Measurements from ENCODE around the gene DHDDS. TPM values are rescaled to one million over a fixed set of nuclear protein-coding genes. Genes with fewer than 3 reads are reported as not detected.

The DHDDS gene
- total and polyA plus RNA-seq, 2 of the 13 experiments (the other 11 are each of a cell fraction or from before 2014, with no cell fraction given), result 18.9 to 28.3 TPM

- peak; percentile 96 for TF ChIP-seq E2F1 (CRISPR knock-in tag; IDR thresholded peaks at IDR 0.05)
- 0 out of 2 replicates have a peak, but pooled peaks have one; percentile 59 for TF ChIP-seq SMYD3 (CRISPR knock-in tag; IDR thresholded peaks at IDR 0.05)
- no peak for TF ChIP-seq TRIM22 (IDR thresholded peaks at IDR 0.05)
- peak; percentile 13; the same call in 1 of the 2 replicates for TF ChIP-seq KDM2A (CRISPR knock-in tag; IDR thresholded peaks at IDR 0.05; ENCODE audit: borderline replicate concordance, low read depth)
- peak; percentile 32; the same call in 1 of the 2 replicates for TF ChIP-seq ZFP91 (CRISPR knock-in tag; IDR thresholded peaks at IDR 0.05; ENCODE audit: borderline replicate concordance)
- peak; percentile 65; the same call in 1 of the 2 replicates for TF ChIP-seq GABPB1 (CRISPR knock-in tag; IDR thresholded peaks at IDR 0.05)
- TF ChIP-seq TBL1XR1 (IDR thresholded peaks at IDR 0.05; ENCODE audit: borderline replicate concordance, low read length, partially characterized antibody), result peak; percentile 37
- TF ChIP-seq SP4 (CRISPR knock-in tag; IDR thresholded peaks at IDR 0.05), result peak; percentile 81
- TF ChIP-seq ZNF724P (CRISPR knock-in tag; IDR thresholded peaks at IDR 0.05; ENCODE audit: borderline replicate concordance), result no peak; the same call in 1 of the 2 replicates
- TF ChIP-seq ARNT (IDR thresholded peaks at IDR 0.05), result no peak
- no peak for TF ChIP-seq SP140L (CRISPR knock-in tag; IDR thresholded peaks at IDR 0.05; ENCODE audit: borderline replicate concordance)
- TF ChIP-seq NFAT5 (CRISPR knock-in tag; IDR thresholded peaks at IDR 0.05), result no peak
- TF ChIP-seq REPIN1 (CRISPR knock-in tag; IDR thresholded peaks at IDR 0.05; ENCODE audit: borderline replicate concordance, low read depth), result peak; percentile 49; the same call in 1 of the 2 replicates
- no peak for TF ChIP-seq NONO (IDR thresholded peaks at IDR 0.05)
- peak; percentile 24; the same call in 1 of the 2 replicates for TF ChIP-seq NONO (CRISPR knock-in tag; conservative IDR thresholded peaks at IDR 0.05)
- peak; percentile 73; the same call in 1 of the 2 replicates for TF ChIP-seq CEBPB (IDR thresholded peaks at IDR 0.05; ENCODE audit: borderline replicate concordance, low read depth, low read length)
- TF ChIP-seq ZNF136 (CRISPR knock-in tag; IDR thresholded peaks at IDR 0.05; ENCODE audit: low read depth), result 0 out of 2 replicates have a peak, but pooled peaks have one; percentile 49
These were observed 41.1 kb downstream of the DHDDS start (continued) for GRCh38 chr1:26472901-26473845.
